GM12878 (cell line): ENCODE results near the gene FYB1. TPM values are rescaled to one million over a fixed set of nuclear protein-coding genes. Genes with fewer than 3 reads are reported as not detected.

Source experiments
- ATAC-seq: fragments of 200-7000 bp; cut with Tn5 transposase; 3 replicates; pipeline ENCODE4 v1.9.1; 2020; ENCODE audit warnings: mild to moderate bottlenecking, moderate library complexity
- BruUV-seq: library from RNA; stranded (reverse); fragments of 400-500 nt; replicated peaks from 2 replicates; lab custom pipeline; 2021; lab: Mats Ljungman, UMichigan
- CTCF ChIA-PET: fragments of 300-600 bp; sonication (Branson Sonifier 250); formaldehyde crosslinking; extraction: SDS; loops from one replicate; lab custom pipeline; 2021; ENCODE audit warnings: inconsistent platforms; lab: Yijun Ruan, JAX
- POLR2A ChIA-PET: fragments of 350-600 bp; formaldehyde crosslinking; extraction: SDS; loops from one replicate; lab custom pipeline; 2021; ENCODE audit warnings: inconsistent platforms; lab: Charles Lee
- RAD21 ChIA-PET: fragments of 300-600 bp; sonication (Branson Sonifier 250); formaldehyde crosslinking; loops from one replicate; lab custom pipeline; 2023; ENCODE audit warnings: antibody characterized with exemption; ENCODE audit not compliant: unreplicated experiment; lab: Charles Lee
- SMC1A ChIA-PET: fragments of 300-600 bp; sonication (Branson Sonifier 250); formaldehyde crosslinking; loops from one replicate; lab custom pipeline; 2023; ENCODE audit not compliant: unreplicated experiment, uncharacterized antibody; lab: Charles Lee
- DNase-seq: peaks from one replicate; pipeline ENCODE4 v3.0.0-alpha.2; 2011; ENCODE audit warnings: low read depth, low spot score
- FAIRE-seq: peaks from 3 replicates; lab custom pipeline; 2011; peaks lifted over from hg19 to GRCh38; lab: Jason Lieb, UNC
- H2AFZ ChIP-seq: 2 replicates; pipeline ENCODE4 v1.6.0; 2011; ENCODE audit warnings: low read depth, low read length, control low read depth; ENCODE audit not compliant: control insufficient read depth
- H3K27ac ChIP-seq: 2 replicates; pipeline ENCODE4 v1.5.1; 2011; ENCODE audit warnings: control low read depth; ENCODE audit not compliant: control insufficient read depth, insufficient read depth
- H3K27me3 ChIP-seq, 2 experiments: replicated peaks in 1 of 2; 2 replicates each; pipeline versions ENCODE4 v1.6.0 to v1.6.1; 2011; ENCODE audit warnings: low read length in 1 of 2; ENCODE audit not compliant: control insufficient read depth in 2 of 2, insufficient read depth in 2 of 2
- H3K36me3 ChIP-seq, 2 experiments: 2 replicates each; pipeline ENCODE4 v1.5.1; 2011; ENCODE audit warnings: low read length in 1 of 2; ENCODE audit not compliant: control insufficient read depth in 2 of 2, insufficient read depth in 2 of 2
- H3K4me1 ChIP-seq: 2 replicates; pipeline ENCODE4 v1.6.1; 2011; ENCODE audit warnings: mild to moderate bottlenecking, low read length, moderate library complexity, mixed read lengths; ENCODE audit not compliant: control insufficient read depth, insufficient read depth
- H3K4me2 ChIP-seq: 2 replicates; pipeline ENCODE4 v1.6.0; 2011; ENCODE audit warnings: control low read depth; ENCODE audit not compliant: control insufficient read depth, insufficient read depth
- H3K4me3 ChIP-seq: fragments of 200-600 bp; sonication (generic); 2 replicates; pipeline ENCODE4 v1.5.1; 2016
- H3K79me2 ChIP-seq: 2 replicates; pipeline ENCODE4 v1.6.0; 2011; ENCODE audit warnings: low read length; ENCODE audit not compliant: control insufficient read depth, insufficient read depth
- H3K9ac ChIP-seq: 2 replicates; pipeline ENCODE4 v1.8.0; 2011; ENCODE audit warnings: low read length, control low read depth, mixed read lengths; ENCODE audit not compliant: control insufficient read depth, insufficient read depth
- H3K9me3 ChIP-seq: replicated peaks from 3 replicates; pipeline ENCODE4 v1.5.1; 2011; ENCODE audit warnings: mild to moderate bottlenecking, low read length; ENCODE audit not compliant: control insufficient read depth, insufficient read depth
- H4K20me1 ChIP-seq: 2 replicates; pipeline ENCODE4 v1.6.0; 2011; ENCODE audit not compliant: control insufficient read depth, insufficient read depth
- CBFB ChIP-seq: IDR thresholded peaks from 2 replicates; pipeline ENCODE4 v1.6.1; 2016; ENCODE audit warnings: antibody characterized with exemption, low read depth
- EGR1 ChIP-seq, 2 experiments: IDR thresholded peaks; 1 replicate in 1 of 2; 2 replicates in 1 of 2; pipeline ENCODE4 v1.6.1; 2011 to 2012; ENCODE audit warnings: low read depth in 2 of 2, low read length in 2 of 2, borderline replicate concordance in 1 of 2, mild to moderate bottlenecking in 1 of 2, moderate library complexity in 1 of 2
- IRF4 ChIP-seq: IDR thresholded peaks from 2 replicates; pipeline ENCODE4 v1.6.1; 2011; ENCODE audit warnings: low read depth, low read length
- JUNB ChIP-seq: IDR thresholded peaks from 2 replicates; pipeline ENCODE4 v1.6.1; 2016; ENCODE audit warnings: antibody characterized with exemption, mild to moderate bottlenecking
- MTA3 ChIP-seq: IDR thresholded peaks from 2 replicates; pipeline ENCODE4 v1.6.1; 2012; ENCODE audit warnings: low read length, inconsistent platforms, borderline replicate concordance
- NBN ChIP-seq: fragments of 450-650 bp; IDR thresholded peaks from 2 replicates; pipeline ENCODE4 v1.6.1; 2016
- NRF1 ChIP-seq: conservative IDR thresholded peaks from 2 replicates; pipeline ENCODE4 v1.6.1; 2011; ENCODE audit warnings: mild to moderate bottlenecking, low read depth, low read length, improper control_type of control experiment
- RELA ChIP-seq: fragments of 450-650 bp; IDR thresholded peaks from 2 replicates; pipeline ENCODE4 v1.8.0; 2014; ENCODE audit warnings: borderline replicate concordance; ENCODE audit not compliant: partially characterized antibody
- SREBF1 ChIP-seq: IDR thresholded peaks from 2 replicates; pipeline ENCODE4 v1.6.1; 2012; ENCODE audit warnings: mild to moderate bottlenecking, low read length
- TARDBP ChIP-seq: IDR thresholded peaks from 2 replicates; pipeline ENCODE4 v1.6.1; 2016; ENCODE audit warnings: borderline replicate concordance
- TCF12 ChIP-seq: IDR thresholded peaks from 2 replicates; pipeline ENCODE4 v1.6.1; 2011; ENCODE audit warnings: low read depth, mild to moderate bottlenecking, low read length
- ZNF24 ChIP-seq: fragments of 450-650 bp; IDR thresholded peaks from 2 replicates; pipeline ENCODE4 v1.6.1; 2017; ENCODE audit warnings: antibody characterized with exemption, mild to moderate bottlenecking
- ZNF274 ChIP-seq: IDR thresholded peaks from one replicate; pipeline ENCODE4 v1.8.0; 2011; ENCODE audit not compliant: insufficient read length, insufficient read depth
- ZZZ3 ChIP-seq: IDR thresholded peaks from 2 replicates; pipeline ENCODE4 v1.6.1; 2011; ENCODE audit warnings: low read depth; ENCODE audit not compliant: control insufficient read depth, insufficient read length
- WGBS: methylation state at CpG from one replicate; pipeline ENCODE4 v1.1.6; 2016; ENCODE audit warnings: low lambda C conversion rate; ENCODE audit not compliant: insufficient replicate concordance, insufficient coverage; ENCODE audit errors: missing lambda C conversion rate; 5-methylcytosine and 5-hydroxymethylcytosine counted together
- in situ Hi-C: fragments of 300-500 bp; cut with MboI; formaldehyde crosslinking; loops from 9 replicates; pipeline ENCODE4 v1.14.3; 2018; ENCODE audit warnings: mixed read lengths
- intact Hi-C: fragments of 100-400 bp; cut with micrococcal nuclease; formaldehyde crosslinking; loops from one replicate; pipeline ENCODE4 v1.14.2; 2022; ENCODE audit not compliant: unreplicated experiment
- polyA plus RNA-seq, 11 experiments: library from polyadenylated mRNA; depleted of rRNA in 4 of 11; unstranded in 6 of 11; stranded (reverse) in 5 of 11; fragments of >200 nt; fragmentation: Nextera tagmentation in 4 of 11; fragmentation: Illumina TruSeq in 1 of 11; extraction: Ambion mirVana in 4 of 11; extraction: Trizol in 1 of 11; gene quantifications; 1 replicate in 1 of 11; 2 replicates in 10 of 11; pipeline versions ENCODE4 v1.2.1 to v1.2.3, GENCODE V29; 2011 to 2016; ENCODE audit warnings: inconsistent platforms in 2 of 11, missing spikeins in 2 of 11, low read depth in 1 of 11
- total RNA-seq, 4 experiments: library from RNA; depleted of rRNA in 3 of 4; stranded (reverse); fragments of >200 nt in 3 of 4; fragmentation: Illumina TruSeq in 1 of 4; extraction: Trizol in 1 of 4; gene quantifications; 2 replicates each; pipeline versions ENCODE4 v1.2.1 to v1.2.3, GENCODE V29; 2013 to 2021
- TF ChIP-seq, protein P1 (sequence below): fragments of 450-650 bp; IDR thresholded peaks from 2 replicates; pipeline ENCODE4 v1.6.1; 2016; ENCODE audit warnings: mild to moderate bottlenecking, moderate library complexity, borderline replicate concordance

FYB1 gene
- total and polyA plus RNA-seq, 10 of the 15 experiments (the other 5 are each of a cell fraction or from before 2014, with no cell fraction given) = 0.06 to 4.3 (median 0.25) TPM; not detected in 2

DNA sequence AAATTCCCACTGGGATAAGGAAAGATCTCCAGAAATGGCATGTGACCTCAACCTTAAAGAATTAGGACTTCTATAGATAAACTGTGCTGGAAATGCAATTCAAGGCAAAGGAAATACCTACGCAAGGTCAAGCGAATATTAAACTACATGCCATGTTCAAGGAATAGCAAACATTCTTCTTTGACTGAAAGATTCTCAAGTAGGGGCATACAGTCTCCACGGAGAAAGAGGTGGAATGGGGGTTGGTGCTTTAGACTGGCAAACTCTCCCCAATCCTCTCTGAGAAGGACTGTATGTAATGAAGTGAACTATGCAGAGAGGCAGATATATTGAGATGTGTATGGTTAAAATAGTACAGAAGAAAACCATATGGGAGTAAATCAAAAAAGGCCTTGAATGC is 151.3 kb downstream of the FYB1 start:
- ChIA-PET RAD21 (no interaction called here), POLR2A (no interaction called here), SMC1A (interaction anchor here (1.0 kb wide), 1 partner anchor 13 kb away, joined by 4 read pairs; no protein-coding TSS in a partner anchor), CTCF (interaction anchor here (1.2 kb wide), 1 partner anchor 63 kb away, joined by 3 read pairs; no protein-coding TSS in a partner anchor)
- Histone ChIP-seq H3K36me3 (peaks cover 2 to 5% of the 10 kb centered on the region in 2 experiments), H3K9ac (no peak overlapping the region), H3K4me2 (no peak overlapping the region), H3K79me2 (peaks cover 66% of the 10 kb centered on the region), H3K4me3 (no peak overlapping the region), H2AFZ (no peak overlapping the region), H3K27me3 (no peaks in the 10 kb centered on the region), H3K27ac (no peak overlapping the region), H3K9me3 (peaks cover 18% of the 10 kb centered on the region), H3K4me1 (no peaks in the 10 kb centered on the region), H4K20me1 (no peaks in the 10 kb centered on the region)
- ATAC-seq (no peak), FAIRE-seq (no peak), DNase-seq (no peak)
- BruUV-seq = no TSS peak
- in situ Hi-C loops = no loop called here
- TF ChIP-seq MTA3 (no peak), ZZZ3 (no peak), TCF12 (no peak), TARDBP (no peak), ZNF274 (no peak), SREBF1 (no peak), JUNB (no peak), CBFB (no peak), EGR1 (IDR thresholded peaks at IDR 0.05; ENCODE audit: borderline replicate concordance in 1 of 2, low read depth in 2 of 2, low read length in 2 of 2) (no peak), IRF4 (no peak), NBN (no peak), RELA (no peak), NRF1 (no peak), ZNF24 (no peak)
- TF ChIP-seq, protein P1, sequence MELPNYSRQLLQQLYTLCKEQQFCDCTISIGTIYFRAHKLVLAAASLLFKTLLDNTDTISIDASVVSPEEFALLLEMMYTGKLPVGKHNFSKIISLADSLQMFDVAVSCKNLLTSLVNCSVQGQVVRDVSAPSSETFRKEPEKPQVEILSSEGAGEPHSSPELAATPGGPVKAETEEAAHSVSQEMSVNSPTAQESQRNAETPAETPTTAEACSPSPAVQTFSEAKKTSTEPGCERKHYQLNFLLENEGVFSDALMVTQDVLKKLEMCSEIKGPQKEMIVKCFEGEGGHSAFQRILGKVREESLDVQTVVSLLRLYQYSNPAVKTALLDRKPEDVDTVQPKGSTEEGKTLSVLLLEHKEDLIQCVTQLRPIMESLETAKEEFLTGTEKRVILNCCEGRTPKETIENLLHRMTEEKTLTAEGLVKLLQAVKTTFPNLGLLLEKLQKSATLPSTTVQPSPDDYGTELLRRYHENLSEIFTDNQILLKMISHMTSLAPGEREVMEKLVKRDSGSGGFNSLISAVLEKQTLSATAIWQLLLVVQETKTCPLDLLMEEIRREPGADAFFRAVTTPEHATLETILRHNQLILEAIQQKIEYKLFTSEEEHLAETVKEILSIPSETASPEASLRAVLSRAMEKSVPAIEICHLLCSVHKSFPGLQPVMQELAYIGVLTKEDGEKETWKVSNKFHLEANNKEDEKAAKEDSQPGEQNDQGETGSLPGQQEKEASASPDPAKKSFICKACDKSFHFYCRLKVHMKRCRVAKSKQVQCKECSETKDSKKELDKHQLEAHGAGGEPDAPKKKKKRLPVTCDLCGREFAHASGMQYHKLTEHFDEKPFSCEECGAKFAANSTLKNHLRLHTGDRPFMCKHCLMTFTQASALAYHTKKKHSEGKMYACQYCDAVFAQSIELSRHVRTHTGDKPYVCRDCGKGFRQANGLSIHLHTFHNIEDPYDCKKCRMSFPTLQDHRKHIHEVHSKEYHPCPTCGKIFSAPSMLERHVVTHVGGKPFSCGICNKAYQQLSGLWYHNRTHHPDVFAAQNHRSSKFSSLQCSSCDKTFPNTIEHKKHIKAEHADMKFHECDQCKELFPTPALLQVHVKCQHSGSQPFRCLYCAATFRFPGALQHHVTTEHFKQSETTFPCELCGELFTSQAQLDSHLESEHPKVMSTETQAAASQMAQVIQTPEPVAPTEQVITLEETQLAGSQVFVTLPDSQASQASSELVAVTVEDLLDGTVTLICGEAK = no peak
- WGBS = 95% methylated on average over 3 of the region's 3 CpGs
- intact Hi-C loops = no loop called here
